ENCODE measurements around the gene MC2R. TPM values are rescaled to one million over a fixed set of nuclear protein-coding genes. Genes with fewer than 3 reads are reported as not detected.

MC2R gene
- total and polyA plus RNA-seq, 10 of the 15 experiments (the other 5 are each of a cell fraction or from before 2014, with no cell fraction given), result 0.15 TPM; not detected in 9

DNA sequence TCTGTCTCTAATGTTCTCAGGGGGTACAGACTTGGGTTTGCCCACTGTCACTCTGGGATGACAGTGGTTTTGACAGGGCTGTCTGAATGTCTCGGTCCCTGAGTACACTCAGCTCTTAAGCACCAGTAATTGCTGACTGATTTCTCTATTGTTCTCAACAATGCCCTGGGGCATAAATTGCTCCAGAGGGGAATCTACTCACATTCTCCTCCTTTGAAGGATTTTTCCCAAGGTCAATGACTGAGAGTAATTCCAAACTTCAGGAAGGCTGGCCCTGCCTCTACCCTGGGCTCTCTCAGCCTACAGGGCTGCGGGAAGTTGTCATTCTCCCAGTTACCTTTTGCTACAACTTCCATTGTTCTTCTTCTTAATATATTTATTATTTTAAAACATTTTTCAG is 36.5 kb downstream of the MC2R start:
- H3K27me3 ChIP-seq (replicated peaks in 1 of 2; ENCODE audit: control insufficient read depth in 2 of 2, insufficient read depth in 2 of 2, low read length in 1 of 2), result peaks cover 2% of the 10 kb centered on the region in 2 experiments; a peak in 2 of 4 replicates
- ChIA-PET SMC1A (ENCODE audit: uncharacterized antibody, unreplicated experiment) (no interaction called here), CTCF (no interaction called here), RAD21 (ENCODE audit: unreplicated experiment) (no interaction called here), POLR2A (no interaction called here)
- H4K20me1 ChIP-seq (ENCODE audit: control insufficient read depth, insufficient read depth), result no peaks in the 10 kb centered on the region
- no TSS peak for BruUV-seq (replicated peaks)
- no peak overlapping the region for H2AFZ ChIP-seq (ENCODE audit: control insufficient read depth, low read depth, low read length)
- 51% methylated on average over 2 of the region's 2 CpGs for WGBS (ENCODE audit: insufficient coverage, insufficient replicate concordance, low lambda C conversion rate, missing lambda C conversion rate)
- H3K4me3 ChIP-seq, result no peak overlapping the region
- TF ChIP-seq FOXM1 (IDR thresholded peaks at IDR 0.05; ENCODE audit: low read depth, low read length) (no peak), IKZF1 (conservative IDR thresholded peaks at IDR 0.05) (no peak)
- TF ChIP-seq, protein P1, sequence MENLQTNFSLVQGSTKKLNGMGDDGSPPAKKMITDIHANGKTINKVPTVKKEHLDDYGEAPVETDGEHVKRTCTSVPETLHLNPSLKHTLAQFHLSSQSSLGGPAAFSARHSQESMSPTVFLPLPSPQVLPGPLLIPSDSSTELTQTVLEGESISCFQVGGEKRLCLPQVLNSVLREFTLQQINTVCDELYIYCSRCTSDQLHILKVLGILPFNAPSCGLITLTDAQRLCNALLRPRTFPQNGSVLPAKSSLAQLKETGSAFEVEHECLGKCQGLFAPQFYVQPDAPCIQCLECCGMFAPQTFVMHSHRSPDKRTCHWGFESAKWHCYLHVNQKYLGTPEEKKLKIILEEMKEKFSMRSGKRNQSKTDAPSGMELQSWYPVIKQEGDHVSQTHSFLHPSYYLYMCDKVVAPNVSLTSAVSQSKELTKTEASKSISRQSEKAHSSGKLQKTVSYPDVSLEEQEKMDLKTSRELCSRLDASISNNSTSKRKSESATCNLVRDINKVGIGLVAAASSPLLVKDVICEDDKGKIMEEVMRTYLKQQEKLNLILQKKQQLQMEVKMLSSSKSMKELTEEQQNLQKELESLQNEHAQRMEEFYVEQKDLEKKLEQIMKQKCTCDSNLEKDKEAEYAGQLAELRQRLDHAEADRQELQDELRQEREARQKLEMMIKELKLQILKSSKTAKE (IDR thresholded peaks at IDR 0.05; ENCODE audit: low read depth, poor library complexity, severe bottlenecking), result no peak
- TF ChIP-seq, protein P2, sequence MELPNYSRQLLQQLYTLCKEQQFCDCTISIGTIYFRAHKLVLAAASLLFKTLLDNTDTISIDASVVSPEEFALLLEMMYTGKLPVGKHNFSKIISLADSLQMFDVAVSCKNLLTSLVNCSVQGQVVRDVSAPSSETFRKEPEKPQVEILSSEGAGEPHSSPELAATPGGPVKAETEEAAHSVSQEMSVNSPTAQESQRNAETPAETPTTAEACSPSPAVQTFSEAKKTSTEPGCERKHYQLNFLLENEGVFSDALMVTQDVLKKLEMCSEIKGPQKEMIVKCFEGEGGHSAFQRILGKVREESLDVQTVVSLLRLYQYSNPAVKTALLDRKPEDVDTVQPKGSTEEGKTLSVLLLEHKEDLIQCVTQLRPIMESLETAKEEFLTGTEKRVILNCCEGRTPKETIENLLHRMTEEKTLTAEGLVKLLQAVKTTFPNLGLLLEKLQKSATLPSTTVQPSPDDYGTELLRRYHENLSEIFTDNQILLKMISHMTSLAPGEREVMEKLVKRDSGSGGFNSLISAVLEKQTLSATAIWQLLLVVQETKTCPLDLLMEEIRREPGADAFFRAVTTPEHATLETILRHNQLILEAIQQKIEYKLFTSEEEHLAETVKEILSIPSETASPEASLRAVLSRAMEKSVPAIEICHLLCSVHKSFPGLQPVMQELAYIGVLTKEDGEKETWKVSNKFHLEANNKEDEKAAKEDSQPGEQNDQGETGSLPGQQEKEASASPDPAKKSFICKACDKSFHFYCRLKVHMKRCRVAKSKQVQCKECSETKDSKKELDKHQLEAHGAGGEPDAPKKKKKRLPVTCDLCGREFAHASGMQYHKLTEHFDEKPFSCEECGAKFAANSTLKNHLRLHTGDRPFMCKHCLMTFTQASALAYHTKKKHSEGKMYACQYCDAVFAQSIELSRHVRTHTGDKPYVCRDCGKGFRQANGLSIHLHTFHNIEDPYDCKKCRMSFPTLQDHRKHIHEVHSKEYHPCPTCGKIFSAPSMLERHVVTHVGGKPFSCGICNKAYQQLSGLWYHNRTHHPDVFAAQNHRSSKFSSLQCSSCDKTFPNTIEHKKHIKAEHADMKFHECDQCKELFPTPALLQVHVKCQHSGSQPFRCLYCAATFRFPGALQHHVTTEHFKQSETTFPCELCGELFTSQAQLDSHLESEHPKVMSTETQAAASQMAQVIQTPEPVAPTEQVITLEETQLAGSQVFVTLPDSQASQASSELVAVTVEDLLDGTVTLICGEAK (IDR thresholded peaks at IDR 0.05; ENCODE audit: borderline replicate concordance), result no peak
- TF ChIP-seq, protein P3, sequence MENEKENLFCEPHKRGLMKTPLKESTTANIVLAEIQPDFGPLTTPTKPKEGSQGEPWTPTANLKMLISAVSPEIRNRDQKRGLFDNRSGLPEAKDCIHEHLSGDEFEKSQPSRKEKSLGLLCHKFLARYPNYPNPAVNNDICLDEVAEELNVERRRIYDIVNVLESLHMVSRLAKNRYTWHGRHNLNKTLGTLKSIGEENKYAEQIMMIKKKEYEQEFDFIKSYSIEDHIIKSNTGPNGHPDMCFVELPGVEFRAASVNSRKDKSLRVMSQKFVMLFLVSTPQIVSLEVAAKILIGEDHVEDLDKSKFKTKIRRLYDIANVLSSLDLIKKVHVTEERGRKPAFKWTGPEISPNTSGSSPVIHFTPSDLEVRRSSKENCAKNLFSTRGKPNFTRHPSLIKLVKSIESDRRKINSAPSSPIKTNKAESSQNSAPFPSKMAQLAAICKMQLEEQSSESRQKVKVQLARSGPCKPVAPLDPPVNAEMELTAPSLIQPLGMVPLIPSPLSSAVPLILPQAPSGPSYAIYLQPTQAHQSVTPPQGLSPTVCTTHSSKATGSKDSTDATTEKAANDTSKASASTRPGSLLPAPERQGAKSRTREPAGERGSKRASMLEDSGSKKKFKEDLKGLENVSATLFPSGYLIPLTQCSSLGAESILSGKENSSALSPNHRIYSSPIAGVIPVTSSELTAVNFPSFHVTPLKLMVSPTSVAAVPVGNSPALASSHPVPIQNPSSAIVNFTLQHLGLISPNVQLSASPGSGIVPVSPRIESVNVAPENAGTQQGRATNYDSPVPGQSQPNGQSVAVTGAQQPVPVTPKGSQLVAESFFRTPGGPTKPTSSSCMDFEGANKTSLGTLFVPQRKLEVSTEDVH (IDR thresholded peaks at IDR 0.05; ENCODE audit: low read depth, partially characterized antibody), result no peak
- H3K9me3 ChIP-seq (replicated peaks; ENCODE audit: control insufficient read depth, insufficient read depth, low read length), result no peaks in the 10 kb centered on the region
- no peaks in the 10 kb centered on the region for H3K36me3 ChIP-seq (ENCODE audit: control insufficient read depth in 2 of 2, insufficient read depth in 2 of 2, low read length in 1 of 2)
- H3K27ac ChIP-seq (ENCODE audit: control insufficient read depth, insufficient read depth), result no peak overlapping the region
- no peaks in the 10 kb centered on the region for H3K79me2 ChIP-seq (ENCODE audit: control insufficient read depth, insufficient read depth, low read length)
- intact Hi-C loops (cut with micrococcal nuclease; ENCODE audit: unreplicated experiment) (no loop called here), in situ Hi-C loops (cut with MboI) (loop anchor here (10.0 kb wide), 1 partner anchor 206 kb away; no protein-coding TSS in a partner anchor)
- FAIRE-seq, result no peak
- ATAC-seq, result no peak
- no peak for DNase-seq (ENCODE audit: low read depth, low spot score)
- no peak overlapping the region for H3K4me2 ChIP-seq (ENCODE audit: control insufficient read depth, insufficient read depth)
- H3K9ac ChIP-seq (ENCODE audit: control insufficient read depth, insufficient read depth, low read length), result no peak overlapping the region
- no peaks in the 10 kb centered on the region for H3K4me1 ChIP-seq (ENCODE audit: control insufficient read depth, insufficient read depth, low read length)

Data from GM12878 (cell line).